Eye (tissue), 1 donor: ENCODE measurements around the gene MYL12B.
A peak's percentile ranks its signal among the peaks of the same experiment; 100 is the strongest.
"Not testable (repeated sequence)": the region's sequence is repeated elsewhere in the genome, so short reads cannot be mapped to it uniquely, and the experiment has no call there.

Source experiments
- DNase-seq: peaks from one replicate; pipeline ENCODE4 v3.0.0-alpha.2; 2015

MYL12B gene

DNA sequence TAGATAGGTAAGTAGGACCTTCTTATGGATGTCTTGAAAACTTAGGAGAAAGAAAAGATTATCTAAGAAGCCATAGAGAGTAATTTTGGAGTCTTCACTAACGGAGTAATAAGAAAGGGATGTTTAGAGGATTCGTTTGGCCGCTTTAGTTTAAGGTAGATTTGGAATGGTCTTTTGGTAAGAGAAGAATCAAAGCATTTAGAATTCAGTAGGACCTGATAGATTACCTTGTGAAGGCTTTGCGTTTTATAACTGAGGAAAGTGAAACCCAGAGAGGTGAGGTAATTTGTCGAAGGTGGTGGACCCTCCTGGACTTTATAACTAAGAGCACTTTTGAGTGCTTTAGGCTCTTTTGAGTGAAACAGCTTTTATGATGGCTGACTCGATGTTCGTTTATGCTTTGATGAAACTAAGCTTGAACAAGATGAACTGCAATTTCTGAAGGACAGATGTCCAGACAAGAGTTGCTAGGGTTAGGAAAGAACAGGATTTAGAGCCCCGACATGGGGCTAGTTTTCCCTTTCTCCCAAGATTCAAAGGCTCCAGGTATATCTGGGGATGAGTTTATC lies 1.3 kb downstream of the MYL12B start:
- no peak for DNase-seq

DNA sequence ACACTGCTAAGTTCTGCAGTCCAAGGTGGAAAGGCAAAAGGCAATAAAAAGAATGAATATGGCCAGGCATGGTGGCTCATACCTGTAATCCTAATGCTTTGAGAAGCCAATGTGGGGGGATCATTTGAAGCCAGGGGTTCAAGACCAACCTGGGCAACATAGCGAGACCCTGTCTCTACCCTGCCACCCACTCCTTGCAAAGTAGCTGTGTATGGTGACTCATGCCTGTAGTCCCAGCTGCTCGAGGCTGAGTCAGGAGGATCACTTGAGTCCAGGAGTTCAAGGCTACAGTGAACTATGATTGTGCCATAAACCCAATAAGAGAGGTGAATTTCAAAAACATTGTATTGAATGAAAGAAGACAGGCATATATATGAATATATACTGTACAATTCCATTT lies 2.4 kb downstream of the MYL12B start:
- no peak for DNase-seq

DNA sequence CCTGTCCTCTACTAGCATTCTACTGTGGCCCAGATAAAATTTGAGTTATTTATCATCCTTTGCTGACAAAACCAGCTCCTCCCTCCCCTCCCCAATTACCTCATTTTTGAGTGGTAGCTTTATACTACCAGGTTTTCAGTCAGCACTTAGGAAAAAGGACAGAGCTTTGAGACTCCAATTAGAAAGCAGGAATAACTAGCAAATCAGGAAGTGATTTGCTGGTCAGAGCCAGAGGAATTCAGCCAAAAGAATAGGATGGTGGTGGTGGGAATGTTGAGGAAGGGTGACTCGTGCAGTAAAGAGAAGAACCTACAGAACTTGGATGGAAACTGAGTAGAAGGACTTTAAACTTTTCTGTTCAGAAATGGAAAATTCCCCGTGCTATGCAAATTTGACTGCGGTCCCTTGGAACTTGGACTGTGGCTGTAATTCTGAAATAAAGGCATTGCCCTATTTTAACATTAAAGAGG lies 3.7 kb downstream of the MYL12B start:
- DNase-seq: no peak

DNA sequence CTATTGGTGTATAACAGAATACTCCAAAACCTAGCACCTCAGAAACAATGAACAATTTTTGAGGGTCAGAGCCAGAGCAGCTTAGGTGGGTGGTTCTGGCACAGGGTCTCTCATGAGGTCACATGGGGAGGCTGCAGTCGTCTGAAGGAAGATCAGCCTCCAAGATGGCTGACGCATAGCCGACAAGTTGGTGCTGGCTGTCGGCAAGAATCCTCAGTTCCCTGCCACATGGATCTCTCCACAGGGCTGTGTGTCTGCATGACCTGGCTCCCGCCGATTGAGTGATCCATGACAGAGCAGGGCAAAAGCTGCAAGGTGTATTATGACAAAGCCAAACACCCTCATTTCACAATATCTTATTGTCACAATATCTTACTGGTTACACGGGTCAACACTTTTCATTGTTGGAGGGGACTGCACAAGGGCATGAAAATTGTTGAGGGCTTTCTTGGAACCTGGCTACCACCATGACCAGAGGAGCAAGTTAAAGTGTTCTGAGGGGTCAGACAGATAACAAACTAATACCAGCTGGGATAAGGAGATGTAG lies 4.2 kb downstream of the MYL12B start:
- no peak for DNase-seq

DNA sequence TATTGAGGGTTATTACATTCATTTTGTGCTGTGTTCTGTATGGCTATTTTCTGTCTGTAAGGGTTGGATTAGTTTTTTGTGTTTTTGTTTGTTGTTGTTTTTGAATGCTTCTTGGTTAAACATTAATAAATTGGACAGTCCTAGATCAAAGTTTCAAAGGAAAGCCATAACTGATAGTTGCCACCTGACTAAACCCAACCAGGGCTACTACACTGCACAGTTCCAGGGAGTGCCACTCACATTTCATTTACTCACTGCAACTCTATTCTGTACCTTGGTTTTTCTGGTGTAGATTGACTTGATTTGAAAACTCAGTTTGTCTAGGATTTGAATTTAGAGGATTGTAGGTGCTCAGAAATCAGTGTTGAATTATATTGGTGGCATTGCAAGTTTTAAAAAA lies 6.4 kb downstream of the MYL12B start:
- DNase-seq: no peak

DNA sequence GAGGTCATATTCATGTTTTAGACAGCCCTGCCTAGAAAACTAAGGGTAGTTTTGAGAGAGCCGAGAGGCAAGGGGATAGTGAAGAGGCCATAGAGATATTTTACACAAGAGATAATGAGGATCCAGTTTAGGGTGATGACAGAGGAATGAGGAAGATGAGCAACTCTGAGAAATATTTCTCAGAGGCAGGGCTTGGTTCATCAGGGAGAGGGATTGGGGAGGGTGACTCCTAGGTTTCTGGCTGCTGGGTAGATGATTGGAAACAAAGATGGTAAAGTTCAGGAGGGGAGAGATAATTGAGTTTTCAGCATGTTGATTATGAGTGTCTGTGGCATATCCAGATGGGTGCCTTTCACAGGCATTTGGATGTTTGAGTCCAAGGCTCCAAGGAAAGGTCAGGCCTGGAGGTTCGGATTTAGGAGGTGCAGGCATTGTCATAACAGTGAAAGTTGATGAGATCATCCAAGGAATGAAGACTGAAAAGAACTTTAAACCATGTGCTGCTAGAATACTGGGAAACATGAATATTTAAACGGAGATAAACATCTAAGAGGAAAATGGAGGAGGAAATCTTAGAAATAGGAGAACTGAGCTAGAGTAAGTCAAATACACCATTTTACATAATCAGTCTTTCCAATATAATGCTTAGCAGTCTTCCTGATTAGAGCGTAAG lies 7.4 kb downstream of the MYL12B start:
- DNase-seq: no peak

DNA sequence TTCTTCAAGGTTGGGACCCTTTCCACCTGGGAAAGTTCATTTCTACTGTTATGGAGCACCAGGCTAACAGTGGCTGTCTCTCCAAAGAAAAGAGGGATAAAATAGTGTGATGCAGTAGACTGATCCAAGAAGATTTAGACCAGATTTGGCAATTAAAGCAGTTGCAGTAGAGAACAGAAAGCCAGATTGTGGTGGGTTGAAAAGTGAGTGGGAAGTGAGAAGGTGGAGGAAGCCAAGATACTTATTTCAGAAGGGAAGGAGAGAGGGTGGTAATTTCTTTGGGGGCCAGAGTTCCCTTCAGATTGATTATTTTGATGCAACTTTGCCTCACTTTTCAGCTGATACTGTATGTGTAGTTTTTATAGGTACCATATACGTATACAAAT lies 8.0 kb downstream of the MYL12B start:
- no peak for DNase-seq

DNA sequence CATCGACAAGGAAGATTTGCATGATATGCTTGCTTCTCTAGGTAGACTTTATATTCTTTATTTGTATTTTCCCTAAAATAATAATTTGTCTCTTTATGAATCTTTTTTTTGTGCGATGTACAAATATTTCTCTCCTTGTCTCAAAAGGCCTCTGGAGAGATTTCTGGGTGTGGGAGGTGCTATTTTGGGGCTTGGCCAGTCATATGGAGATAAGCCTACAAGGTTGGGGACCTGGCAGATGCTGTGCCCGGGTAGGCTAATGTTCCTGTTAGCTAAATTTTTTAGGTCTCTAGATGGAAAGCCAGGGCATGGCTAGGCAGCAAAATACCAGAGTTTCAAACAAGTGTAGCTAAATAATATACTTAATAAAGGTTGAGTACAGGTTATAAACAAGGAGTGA lies 11.1 kb downstream of the MYL12B start:
- no peak for DNase-seq

DNA sequence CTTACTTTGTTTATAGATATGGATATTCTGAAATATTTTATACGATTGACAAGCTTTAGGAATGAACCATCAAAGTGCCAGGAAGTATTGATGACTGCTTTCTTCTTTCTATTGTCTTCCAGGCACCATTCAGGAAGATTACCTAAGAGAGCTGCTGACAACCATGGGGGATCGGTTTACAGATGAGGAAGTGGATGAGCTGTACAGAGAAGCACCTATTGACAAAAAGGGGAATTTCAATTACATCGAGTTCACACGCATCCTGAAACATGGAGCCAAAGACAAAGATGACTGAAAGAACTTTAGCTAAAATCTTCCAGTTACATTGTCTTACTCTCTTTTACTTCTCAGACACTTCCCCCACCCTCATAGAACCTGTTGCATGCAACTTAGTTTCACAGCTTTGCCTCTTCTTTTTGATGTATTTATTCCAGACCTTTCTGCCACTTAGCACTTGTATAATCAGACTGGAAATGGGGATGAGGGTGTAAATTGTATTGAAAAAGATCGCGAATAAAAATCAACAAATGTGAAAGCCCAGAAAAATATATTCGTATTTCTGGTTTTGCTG lies 15.8 kb downstream of the MYL12B start:
- not testable (repeated sequence) for DNase-seq

DNA sequence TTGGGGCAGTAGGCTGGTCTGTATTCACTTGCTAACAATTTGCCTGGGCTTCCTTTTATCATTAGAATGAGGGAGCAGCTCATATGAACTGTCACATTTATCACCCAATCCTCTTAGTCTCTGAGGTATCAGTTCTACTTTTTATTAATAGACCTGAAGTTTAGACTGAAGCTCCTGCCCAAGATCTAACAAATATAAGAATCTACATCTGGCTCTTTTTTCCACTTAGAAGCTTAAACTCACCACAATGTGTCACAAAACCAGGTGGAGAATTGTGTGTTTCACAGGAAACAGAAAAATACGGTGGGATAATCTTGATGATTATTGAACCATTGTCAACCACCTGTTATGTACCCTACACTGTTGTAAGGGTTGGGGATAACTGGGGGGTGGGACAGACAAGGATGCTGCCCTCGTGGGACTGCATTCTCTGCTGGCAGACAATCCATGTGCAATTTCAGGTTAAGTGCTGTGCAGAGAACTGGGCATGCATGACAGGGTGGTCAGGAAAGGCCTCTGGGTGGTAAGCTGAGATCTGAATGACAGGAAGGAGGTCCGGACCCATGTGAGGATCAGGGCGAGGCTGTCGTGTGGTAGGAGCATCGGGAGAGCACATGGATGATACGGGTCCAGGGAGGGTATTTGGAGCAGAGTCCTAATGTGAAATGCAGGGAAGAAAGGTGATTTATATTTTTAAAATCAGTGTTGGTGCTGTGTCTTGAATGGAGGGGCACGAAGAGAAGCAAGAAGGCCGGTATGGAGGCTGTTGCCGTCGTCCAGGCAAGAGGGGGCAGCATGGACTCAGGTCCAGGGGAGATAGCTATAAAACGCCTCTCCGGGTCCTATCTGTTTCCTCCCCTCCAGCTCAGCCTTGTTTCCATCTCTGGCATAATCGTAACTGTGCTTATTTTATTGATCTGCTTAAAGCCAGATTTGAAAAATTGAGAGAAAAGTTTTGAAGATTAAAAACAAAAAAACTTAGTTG lies 17.6 kb downstream of the MYL12B start:
- DNase-seq: no peak

DNA sequence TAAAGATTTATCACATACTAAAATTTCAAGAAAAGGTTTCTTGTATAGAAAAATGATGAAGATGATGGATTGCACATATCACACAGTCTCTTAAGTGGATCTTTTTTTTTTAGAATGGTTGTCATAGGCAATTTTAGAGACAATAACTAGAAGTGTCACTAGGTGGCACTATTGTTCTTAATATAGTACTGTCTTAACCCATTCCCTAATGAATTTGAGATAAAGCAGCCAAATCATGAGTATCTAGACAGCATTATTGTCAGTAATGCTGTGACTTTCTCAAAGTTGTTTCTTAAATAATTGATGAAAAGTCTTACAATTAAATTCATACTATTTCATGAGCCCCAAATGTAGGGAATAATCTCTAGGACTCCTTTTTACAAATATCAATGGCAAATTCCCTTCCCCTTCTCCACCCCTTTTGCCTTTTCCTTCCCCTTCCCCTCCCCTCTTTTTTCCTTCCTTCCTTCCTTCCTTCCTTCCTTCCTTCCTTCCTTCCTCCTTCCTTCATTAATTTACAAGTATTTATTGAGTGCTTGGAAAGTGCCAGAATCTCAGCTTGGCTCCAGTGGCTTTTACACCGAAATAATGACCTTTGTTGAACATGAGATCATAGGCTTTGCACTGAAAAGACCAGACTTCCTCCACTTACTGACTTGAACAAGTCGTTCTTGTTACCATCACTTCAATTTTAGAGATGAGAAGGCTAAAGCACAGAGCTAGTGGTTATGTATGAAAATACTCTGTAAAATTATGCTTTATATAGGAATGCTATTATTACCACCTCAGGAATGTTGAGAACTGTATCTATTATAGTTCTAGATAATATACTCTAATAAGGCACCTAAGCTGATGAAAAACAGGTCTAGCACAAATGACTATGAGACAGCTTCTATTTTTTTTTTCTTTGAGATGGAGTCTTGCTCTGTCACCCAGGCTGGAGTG lies 19.8 kb downstream of the MYL12B start:
- DNase-seq: peak; percentile 96

DNA sequence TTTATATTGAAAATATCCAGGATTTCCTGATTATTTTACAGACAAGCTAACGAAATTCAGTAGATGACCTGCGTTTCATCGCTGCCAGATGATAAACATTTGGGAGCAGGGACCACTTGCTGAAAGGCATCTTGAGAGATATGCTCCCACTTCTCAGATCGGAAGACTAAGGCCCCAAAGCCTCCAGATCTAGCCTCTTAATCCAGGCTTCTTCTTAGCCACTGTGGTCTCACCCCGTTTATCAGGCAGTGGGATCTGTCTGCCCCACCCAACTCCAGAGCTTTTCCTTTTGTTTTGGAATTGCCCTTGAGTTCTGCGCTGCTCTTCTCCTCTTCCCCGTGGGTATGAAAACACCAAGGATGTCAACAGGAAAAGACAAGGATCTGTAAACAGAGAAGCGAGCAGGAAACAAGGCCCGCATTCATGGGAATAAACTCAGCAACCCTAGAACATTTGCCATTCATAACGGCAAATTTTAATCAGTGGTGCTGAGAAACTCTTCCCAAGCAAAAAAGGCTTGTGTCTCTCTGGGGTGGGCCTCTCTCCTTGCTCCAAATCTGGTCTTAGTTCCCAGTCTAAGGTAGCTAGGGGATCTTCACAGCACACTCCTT lies 21.4 kb downstream of the MYL12B start:
- no peak for DNase-seq

DNA sequence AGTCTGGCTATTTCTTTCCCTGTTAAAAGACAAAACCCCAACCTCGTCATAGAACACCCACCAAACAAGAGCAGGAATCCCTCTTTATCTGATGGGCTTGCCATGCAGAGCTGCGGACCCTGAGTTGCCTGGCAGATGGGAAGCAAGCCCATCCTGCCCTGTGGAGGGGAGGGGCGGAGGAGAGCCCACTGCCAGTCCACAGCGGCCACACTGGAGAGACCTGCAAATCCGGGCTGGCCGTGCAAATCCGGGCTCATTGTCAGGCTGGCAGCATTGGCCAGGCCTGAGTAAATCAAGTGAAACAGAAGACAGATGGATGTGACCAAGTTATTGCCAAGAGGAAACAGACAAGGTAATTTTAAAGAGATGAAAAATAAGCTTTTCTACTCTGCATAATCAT lies 22.0 kb downstream of the MYL12B start:
- peak; percentile 24 for DNase-seq

DNA sequence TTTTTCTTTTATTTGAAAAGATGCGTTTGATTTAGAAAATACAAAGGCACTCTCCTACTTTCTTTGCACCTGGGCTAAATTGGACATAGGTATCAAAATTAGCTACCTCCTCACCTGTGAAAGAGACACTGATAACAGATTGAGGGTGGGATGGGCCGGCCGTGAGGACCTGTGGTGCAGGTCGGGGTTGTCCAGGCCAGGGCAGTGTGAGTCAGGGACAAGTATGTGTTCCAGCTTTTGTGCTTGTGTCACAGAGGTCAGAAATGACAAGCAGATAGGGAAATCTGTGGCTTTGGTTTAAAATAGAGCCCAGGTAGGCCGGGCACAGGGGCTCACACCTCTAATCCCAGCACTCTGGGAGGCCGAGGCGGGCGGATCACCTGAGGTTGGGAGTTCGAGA lies 22.6 kb downstream of the MYL12B start:
- DNase-seq: no peak

DNA sequence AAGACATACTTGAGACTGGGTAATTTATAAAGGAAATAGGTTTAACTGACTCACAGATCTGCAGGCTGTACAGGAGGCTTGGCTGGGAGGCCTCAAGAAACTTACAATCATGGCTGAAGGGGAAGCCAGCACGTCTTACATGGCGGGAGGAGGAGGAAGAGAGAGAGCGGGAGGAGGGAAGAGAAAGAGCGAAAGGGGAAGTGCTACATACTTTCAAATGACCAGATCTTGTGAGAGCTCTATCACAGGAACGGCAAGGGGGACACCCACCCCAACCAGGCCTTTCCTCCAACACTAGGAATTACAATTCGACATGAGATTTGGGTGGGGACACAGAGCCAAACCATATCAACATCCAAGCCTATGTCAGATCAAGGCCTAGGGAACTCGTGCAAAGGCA lies 24.2 kb downstream of the MYL12B start:
- no peak for DNase-seq

DNA sequence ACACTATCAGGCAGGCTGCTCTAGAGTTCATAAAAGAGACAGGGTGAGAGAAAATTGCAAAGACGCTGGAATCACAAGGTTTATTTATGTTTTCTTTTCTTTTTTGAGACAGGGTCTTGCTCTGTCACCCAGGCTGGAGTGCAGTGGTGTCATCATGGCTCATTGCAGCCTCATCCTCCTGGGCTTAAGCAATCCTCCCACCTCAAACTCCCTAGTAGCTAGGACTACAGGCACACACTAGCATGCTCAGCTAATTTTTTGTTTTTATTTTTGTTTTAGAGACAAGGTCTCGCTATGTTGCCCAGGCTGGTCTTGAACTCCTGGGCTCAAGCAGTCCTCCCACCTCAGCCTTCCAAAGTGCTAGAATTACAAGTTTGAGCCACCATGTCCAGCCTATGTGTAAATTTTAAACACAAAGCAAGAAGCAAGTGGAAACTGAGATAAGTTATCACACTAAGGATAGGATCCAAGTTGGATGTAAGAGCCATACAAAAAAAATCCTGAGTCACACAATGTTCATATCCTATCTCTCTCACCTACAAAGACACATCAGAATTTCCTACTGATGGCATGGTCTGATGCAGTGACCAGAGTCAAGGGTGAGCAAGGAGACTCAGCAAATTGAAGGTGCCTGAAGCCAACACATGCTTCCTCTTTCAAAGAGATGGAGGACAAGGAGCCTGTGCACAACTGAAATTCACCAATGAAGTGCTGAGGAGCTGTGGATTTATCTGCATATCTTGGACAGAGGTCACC lies 31.4 kb downstream of the MYL12B start:
- DNase-seq: no peak

DNA sequence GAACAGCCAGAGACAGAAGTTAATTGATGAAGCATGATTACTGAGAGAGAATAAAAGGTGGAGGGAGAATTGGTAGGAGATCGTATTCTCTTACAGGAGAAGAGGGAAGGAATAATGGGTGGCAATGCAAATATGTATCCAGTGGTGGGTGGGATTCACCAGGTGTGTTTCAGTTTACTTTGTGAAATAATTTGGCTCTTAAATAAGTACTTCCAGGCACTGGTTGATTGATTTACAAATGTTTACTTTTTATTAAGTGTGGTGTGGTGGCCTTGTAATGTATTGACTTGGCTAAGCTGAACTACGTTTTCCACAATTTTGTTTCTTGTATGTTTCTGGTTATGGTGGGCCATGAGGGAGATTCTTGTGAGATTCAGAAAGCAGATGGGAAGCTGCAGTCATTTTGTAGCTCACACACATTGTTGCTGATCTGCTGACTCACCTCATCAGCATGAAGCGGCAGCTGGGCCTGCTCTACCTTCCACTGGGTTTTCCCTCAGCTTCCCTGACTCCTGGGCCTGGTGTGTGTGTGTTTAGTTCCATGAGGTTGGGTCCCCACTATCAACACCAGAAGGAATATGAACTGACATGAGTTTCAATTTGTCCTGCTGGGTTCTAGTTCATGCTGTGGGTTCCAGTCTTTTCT lies 32.6 kb downstream of the MYL12B start:
- DNase-seq: no peak

DNA sequence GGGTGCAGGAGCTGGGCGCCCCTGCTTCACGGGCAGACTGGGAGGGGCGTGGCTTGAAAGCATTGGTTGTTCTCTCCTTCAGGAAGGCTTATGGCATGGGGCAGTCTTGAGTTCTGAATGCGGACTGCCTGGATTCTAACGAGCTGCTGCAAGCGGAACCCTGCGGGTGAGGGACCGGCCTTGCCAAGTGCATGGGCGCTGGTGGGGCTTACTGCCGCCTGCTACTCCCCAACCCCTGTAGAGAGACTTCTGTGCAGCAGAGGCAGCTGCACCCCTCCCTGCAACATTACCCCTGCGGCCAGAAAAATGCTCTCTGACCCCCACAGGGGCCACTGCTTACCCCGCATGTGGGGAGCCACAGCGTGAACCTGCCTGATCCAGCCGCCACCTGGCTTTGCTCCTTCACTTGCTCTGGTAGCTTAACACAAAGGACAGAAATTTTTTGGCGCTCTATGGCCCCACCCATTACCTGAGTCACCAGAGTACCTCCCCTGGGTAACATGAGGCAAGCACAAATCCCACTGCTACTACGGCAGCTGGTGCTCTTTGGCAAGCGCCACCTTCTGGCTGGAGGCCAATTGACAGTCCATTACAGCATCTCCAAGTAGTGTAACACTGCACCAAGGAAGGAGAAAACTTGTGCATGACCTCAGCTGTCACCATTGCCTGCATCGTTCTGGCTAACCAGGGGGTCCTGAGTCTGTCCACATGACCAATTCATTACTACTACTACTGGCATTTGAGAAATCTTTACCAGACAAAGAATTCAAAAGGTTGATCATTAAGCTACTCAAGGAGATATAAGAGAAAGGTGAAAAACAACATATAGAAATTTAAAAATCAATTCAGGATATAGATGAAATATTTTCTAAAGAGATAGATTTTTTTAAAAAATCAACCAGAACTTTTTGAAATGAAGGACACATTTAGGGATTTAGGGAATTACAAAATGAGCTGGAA lies 35.4 kb downstream of the MYL12B start:
- DNase-seq: peak; percentile 96

DNA sequence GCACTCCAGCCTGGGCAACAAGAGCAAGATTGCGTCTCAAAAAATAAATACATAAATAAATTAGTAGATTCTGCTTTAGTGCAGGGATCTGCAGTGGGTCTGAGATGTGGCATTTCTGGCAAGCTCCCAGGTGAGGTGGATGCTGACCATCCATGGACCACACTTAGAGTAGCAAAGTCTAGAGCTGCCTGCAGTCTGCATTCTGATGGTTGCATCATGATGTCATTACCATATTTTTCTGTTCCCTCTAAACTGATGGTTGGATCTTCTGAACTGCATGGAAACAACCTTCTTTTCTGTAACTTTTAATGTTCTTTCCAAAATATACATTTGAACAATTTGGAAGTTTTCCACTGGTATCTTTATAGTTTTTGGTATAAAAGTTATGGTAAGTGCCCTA lies 42.9 kb downstream of the MYL12B start:
- no peak for DNase-seq
